ENCODE results near the gene ATP10B.

ATP10B gene

GRCh38 chr5:160692271-160692670 lies 159.7 kb downstream of the ATP10B start:
- no peak overlapping the region for H3K4me3 ChIP-seq (ENCODE audit: low read depth, low read length)
- no peak for TF ChIP-seq CTCF (IDR thresholded peaks at IDR 0.05; ENCODE audit: low read depth, low read length)

- no peak for TF ChIP-seq CTCF (IDR thresholded peaks at IDR 0.05; ENCODE audit: low read depth, low read length)
- no peak overlapping the region for H3K4me3 ChIP-seq (ENCODE audit: low read depth, low read length)
Measured at GRCh38 chr5:160685695-160686094, 166.3 kb downstream of the ATP10B start.

- no peak overlapping the region for H3K4me3 ChIP-seq (ENCODE audit: low read depth, low read length)
- no peak for TF ChIP-seq CTCF (IDR thresholded peaks at IDR 0.05; ENCODE audit: low read depth, low read length)
Measured at GRCh38 chr5:160685219-160685618, 166.8 kb downstream of the ATP10B start.

GRCh38 chr5:160679567-160680309 lies 172.3 kb downstream of the ATP10B start:
- TF ChIP-seq CTCF (IDR thresholded peaks at IDR 0.05; ENCODE audit: low read depth, low read length): no peak
- H3K4me3 ChIP-seq (ENCODE audit: low read depth, low read length): no peak overlapping the region

GRCh38 chr5:160675988-160676387 lies 176.0 kb downstream of the ATP10B start:
- no peak overlapping the region for H3K4me3 ChIP-seq (ENCODE audit: low read depth, low read length)
- TF ChIP-seq CTCF (IDR thresholded peaks at IDR 0.05; ENCODE audit: low read depth, low read length): no peak

- no peak overlapping the region for H3K4me3 ChIP-seq (ENCODE audit: low read depth, low read length)
Measured at GRCh38 chr5:160674901-160675300, 177.1 kb downstream of the ATP10B start.

More at GRCh38 chr5:160674901-160675300, 177.1 kb downstream of the ATP10B start:
- no peak for TF ChIP-seq CTCF (IDR thresholded peaks at IDR 0.05; ENCODE audit: low read depth, low read length)
